GM19328 (cell line): Measurements from ENCODE around the gene LAIR2.

ENCODE experiments used
- ATAC-seq: cut with Tn5 transposase; IDR thresholded peaks from one replicate; pipeline ENCODE4 v1.9.1; 2021; ENCODE audit warnings: mild to moderate bottlenecking, moderate library complexity; ENCODE audit not compliant: unreplicated experiment

Gene LAIR2, protein sequence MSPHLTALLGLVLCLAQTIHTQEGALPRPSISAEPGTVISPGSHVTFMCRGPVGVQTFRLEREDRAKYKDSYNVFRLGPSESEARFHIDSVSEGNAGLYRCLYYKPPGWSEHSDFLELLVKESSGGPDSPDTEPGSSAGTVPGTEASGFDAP

DNA sequence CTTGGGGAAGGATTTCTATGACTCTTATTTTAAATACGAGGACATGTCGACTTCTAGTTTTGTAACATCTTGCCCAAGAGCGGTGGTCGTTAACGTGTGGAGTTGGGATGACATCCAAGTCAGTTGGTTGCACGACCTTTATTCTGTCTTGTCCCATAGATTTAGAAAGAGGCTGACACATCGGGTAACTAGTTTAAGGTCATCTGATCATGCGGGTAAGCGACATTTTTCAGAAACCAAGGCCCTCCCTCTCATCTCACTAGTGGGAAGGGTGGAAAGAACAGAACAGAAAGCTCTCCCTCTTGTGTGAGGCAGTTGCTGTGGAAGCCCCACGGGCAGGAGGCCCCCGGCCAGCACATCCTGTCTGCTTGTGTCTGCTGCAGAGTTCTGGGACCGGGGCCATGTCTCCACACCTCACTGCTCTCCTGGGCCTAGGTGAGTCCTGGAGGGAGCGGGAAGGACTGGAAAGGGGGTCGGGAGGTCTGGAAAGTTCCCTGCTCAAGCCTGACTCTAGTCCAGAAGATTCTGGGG, at the start of gene LAIR2:
TSS of gene LAIR2 (plus strand) at position 314 of the 531 bp plus-strand sequence. CDS start at position 402, 88 bp downstream.
- ATAC-seq: no peak

DNA sequence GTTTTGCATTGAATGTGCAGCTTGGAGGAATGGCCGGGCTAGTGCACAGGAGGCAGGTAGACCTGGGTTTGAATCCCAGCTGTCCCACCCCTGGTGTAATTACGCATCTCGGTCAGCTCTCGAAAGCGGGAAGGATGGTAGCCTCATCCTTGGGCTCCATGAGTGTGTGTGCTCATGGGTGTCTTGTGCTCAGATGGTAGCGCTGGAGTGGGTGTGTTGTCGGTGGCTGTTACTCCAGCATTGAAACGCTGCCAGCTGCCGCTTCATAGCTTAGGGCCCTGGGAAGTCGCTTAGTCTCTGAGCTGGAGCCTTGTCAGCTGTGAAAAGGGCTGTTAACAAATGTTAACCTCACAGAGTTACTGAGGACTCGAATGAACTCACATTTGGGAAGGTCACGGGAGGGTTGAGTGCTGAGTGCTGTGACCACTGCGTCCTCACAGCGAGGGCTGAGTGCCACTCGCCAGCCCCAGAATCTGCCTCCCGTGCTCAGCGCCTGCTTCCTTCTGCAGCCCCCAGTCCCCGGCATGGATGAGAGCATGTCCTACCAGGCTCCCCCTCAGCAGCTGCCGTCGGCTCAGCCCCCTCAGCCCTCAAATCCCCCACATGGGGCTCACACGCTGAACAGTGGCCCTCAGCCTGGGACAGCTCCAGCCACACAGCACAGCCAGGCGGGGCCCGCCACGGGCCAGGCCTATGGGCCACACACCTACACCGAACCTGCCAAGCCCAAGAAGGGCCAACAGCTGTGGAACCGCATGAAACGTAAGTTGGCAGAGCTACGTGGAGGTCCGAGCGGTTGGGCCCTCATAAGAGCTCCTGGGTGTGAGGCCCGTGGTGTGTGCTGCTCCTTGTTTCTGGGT, 48.5 kb upstream of the LAIR2 start:
- ATAC-seq: no peak

- ATAC-seq: no peak
Measured at GRCh38 chr19:54454781-54455675, 47.6 kb upstream of the LAIR2 start.

DNA sequence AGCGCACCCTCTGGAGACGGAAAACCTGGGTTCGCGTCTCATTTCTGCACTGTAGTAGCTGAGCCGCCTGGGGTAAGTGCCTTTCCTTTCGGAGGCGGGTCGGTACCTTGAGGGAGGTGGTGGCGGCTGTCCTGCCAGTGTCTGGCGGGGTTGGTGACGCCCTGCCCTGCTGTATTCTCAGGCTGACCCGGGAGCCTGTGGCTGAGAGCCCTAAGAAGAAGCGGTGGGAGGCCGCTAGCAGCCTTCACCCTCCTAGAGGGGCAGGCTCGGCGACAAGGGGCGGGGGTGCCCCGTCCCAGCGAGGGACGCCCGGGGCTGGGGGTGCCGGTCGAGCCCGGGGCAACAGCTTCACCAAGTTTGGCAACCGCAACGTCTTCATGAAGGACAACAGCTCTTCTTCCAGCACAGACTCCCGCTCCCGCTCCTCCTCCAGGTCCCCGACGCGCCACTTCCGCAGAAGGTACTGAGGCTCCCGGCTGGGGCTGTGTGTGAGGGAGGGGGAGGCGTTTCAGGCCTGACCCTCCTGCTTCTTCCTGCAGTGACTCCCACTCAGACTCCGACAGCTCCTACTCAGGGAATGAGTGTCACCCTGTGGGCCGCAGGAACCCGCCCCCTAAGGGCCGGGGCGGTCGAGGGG, 46.7 kb upstream of the LAIR2 start:
- no peak for ATAC-seq

GRCh38 chr19:54456423-54457373, 45.9 kb upstream of the LAIR2 start:
- ATAC-seq: no peak

DNA sequence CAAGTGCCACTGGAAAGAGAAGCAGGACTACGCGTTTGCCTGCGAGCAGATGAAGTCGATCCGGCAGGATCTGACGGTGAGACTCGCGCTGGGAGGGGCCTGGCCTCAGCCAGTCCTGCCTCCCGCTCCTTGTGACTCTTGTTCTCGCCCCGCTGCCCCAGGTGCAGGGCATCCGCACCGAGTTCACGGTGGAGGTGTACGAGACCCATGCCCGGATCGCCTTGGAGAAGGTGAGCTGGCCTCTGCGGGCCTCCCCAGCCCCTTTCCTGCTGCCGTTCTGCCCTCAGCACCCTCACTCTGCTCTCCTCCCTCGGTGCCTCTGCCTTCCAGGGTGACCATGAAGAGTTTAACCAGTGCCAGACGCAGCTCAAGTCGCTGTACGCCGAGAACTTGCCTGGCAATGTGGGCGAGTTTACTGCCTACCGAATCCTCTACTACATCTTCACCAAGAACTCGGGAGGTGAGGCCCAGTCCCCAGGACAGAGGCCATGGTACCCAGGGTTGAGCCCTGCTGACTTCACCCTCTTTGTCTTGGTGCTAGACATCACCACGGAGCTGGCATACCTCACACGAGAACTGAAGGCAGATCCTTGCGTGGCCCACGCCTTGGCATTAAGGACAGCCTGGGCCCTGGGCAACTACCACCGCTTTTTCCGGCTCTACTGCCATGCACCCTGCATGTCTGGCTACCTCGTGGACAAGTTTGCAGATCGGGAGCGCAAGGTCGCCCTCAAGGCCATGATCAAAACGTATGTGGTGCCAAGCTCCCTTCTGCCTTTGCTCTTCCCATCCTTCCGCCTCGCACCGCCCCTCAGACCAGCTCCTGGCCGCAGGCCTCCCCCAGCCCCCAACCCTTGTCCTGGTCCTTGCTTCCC, 44.6 kb upstream of the LAIR2 start:
- ATAC-seq: no peak

DNA sequence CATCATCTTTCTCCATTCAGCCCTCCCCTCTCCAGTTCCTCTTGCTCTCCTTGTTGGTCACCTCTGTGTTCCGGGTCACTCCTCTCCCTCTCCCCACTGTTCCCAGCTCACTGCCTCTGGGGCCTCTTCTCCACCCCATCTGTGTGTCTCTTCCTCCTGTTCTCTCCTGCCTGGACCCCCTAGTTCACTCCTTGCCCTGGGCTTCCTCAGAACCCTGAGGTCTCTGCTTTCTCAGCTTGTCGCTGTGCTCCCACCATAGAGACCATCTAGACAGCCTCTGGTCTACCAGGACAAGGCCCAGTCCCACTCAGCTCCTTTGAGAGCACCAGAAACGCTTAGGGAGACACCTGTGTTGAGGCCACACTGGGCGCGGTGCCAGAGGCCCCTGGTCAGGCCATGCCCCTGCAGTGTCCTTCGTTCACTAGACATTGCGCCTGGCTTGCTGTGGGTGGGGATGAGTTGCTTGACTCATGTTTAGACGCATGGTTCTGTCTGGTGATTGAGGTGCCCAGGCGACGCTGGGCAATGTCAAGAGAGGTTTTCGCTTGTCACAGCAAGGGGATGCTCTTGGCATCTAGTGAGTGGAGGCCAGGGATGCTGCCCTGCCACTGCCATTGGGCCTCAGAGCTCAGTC, 43.9 kb upstream of the LAIR2 start:
- no peak for ATAC-seq

DNA sequence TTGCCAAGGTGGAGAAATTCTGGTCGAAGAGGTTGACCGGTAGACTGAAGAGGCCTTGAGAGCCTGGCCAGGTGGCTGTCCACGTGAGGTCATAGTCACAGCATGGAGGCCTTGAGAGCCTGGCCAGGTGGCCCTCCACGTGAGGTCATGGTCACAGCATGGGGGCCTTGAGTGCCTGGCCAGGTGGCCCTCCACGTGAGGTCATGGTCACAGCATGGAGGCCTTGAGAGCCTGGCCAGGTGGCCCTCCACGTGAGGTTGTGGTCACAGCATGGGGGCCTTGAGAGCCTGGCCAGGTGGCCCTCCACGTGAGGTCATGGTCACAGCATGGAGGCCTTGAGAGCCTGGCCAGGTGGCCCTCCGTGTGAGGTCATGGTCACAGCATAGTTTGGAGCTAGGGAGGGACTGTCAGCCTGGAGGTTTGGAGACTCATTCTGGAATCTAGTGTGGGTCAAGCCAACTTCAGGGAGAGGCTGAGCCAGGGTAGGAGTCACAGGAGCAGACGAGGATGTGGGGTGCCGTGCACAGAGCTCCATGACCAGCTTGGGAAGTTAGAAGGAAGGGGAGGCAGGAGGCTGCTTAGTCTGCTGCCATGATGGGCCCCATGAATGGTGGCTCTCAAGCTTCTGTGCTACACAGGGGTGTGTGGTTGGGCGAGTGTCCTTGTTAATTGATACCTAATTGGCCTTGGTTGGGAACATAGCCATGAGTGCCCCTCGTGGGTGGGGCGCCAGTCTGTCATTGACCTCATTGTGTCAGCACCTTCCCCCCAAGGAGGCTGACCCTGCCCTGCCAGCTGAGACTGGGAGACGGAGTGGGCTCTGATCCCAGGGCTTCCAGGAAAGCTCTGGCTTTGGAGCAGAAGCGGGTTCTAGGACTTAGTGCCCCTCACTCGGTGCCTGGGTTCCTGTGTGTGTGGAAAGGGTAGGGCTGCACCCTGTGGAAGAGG, 43.1 kb upstream of the LAIR2 start:
- ATAC-seq: no peak

DNA sequence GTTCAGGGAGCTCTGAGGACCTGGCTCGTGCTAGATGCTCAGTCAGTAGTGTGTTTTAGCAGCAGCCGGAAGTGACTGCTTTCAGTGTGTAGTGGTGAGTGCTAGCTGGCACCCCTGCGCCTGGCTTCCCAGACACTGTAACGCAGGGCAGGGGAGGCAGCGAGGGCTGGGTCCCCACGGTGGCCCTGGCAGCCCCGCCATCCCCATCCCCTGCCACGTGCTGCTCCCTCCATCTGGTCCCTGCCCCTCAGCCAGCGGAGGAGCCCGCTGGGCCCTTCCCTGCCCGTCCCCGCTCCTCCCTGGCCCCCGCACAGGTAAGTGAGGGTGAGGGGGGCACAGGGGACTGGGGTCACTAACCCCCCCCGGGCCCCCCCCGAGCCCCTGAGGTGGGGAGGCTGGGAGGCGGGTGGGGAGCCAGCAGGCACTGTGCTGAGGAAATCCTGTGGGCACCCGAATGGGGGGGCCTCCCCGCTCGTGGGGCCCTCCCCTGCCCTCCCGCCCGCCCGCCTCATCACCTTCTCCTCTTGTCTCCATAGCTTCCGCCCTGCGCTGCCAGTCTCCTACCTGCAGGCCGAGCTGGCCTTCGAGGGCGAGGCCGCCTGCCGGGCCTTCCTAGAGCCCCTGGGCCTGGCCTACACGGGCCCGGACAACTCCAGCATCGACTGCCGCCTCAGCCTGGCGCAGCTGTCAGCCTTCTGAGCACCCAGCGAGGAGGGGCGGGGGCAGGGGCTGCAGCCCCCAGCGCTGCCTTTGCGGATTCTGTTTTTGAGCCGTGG, 42.2 kb upstream of the LAIR2 start:
- no peak for ATAC-seq

- no peak for ATAC-seq
Measured at GRCh38 chr19:54461210-54461609, 41.4 kb upstream of the LAIR2 start.

DNA sequence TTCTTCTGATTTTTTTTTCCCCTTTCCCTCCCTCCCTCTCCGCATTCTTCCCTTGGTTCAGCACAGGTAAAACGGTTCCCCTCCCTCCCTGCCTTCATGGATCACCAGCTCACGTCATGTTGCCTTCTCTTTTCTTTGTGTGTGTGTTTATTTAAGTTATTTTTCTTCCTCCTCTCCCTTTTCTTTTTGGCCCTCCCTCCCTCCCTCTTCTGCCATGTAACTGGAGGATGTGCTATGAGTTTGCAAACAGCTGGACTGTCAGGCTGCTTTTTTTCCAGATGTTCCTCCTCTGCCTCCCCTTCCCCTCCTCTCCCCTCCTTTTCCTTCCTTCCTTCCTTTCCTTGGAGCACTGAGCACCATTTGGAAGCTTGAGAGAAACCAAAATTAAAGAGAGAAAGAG, 41.0 kb upstream of the LAIR2 start:
- ATAC-seq: no peak

- no peak for ATAC-seq
Measured at GRCh38 chr19:54462047-54462654, 40.5 kb upstream of the LAIR2 start.

- ATAC-seq: peak; percentile 4
Measured at GRCh38 chr19:54462655-54463530, 39.7 kb upstream of the LAIR2 start.

DNA sequence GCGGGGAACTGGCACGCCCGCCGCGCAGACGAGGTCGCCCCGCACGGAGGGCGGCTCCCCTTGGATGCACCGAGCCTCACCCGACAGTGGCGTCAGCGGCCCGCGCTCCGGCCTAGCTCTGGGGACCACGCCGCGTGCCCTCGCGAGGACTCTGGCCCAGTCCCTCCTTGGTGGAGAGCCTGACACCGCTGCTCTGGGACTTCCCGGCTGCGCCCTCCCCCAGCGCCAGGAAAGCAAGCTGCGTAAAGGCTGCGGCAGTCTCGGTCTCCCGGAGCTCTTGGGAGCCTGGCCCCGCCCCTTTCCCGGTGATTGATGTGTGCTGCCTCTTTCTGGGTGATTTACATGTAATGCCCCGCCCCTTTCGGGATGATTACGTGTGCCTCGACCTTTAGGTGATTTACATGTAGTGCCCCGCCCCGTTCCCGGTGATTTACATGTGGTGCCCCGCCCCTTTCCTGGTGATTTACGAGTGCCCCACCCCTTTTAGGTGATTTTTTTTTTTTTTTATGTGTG, 39.0 kb upstream of the LAIR2 start, which contains the start of gene LENG9:
TSS of gene LENG9 (minus strand) at position 248 of the 513 bp plus-strand sequence. CDS start 252 bp downstream, outside the sequence.
- ATAC-seq: peak; percentile 44
